Endodermal cell (in vitro differentiated cells): Measurements from ENCODE around the gene LCN6. TPM values are rescaled to one million over a fixed set of nuclear protein-coding genes. Genes with fewer than 3 reads are reported as not detected.

Experiments
- DNase-seq: peaks from one replicate; pipeline ENCODE4 v3.0.0-alpha.2; 2017
- H3K27ac ChIP-seq: 2 replicates; pipeline ENCODE4 v1.5.1; 2013; ENCODE audit warnings: mild to moderate bottlenecking, low read depth, low read length, moderate library complexity
- H3K27me3 ChIP-seq: 2 replicates; pipeline ENCODE4 v1.6.1; 2013; ENCODE audit warnings: mild to moderate bottlenecking, low read length, moderate library complexity; ENCODE audit not compliant: insufficient read depth, control insufficient read depth, poor library complexity, severe bottlenecking
- H3K36me3 ChIP-seq: 2 replicates; pipeline ENCODE4 v1.7.0; 2013; ENCODE audit warnings: mild to moderate bottlenecking, low read length, moderate library complexity; ENCODE audit not compliant: control insufficient read depth, insufficient read depth
- H3K4me1 ChIP-seq: one replicate; pipeline ENCODE4 v1.7.0; 2013; ENCODE audit warnings: low read length; ENCODE audit not compliant: control insufficient read depth, insufficient read depth
- H3K4me3 ChIP-seq: 2 replicates; pipeline ENCODE4 v1.5.1; 2013; ENCODE audit warnings: mild to moderate bottlenecking, low read length, moderate library complexity
- H3K9ac ChIP-seq: 2 replicates; pipeline ENCODE4 v1.6.1; 2013; ENCODE audit warnings: mild to moderate bottlenecking, low read length, moderate library complexity; ENCODE audit not compliant: poor library complexity, severe bottlenecking; ENCODE audit errors: extremely low read depth
- H3K9me3 ChIP-seq: 2 replicates; pipeline ENCODE4 v1.6.1; 2013; ENCODE audit warnings: mild to moderate bottlenecking, low read length, moderate library complexity; ENCODE audit not compliant: control insufficient read depth
- H3K27ac Mint-ChIP-seq: 2 replicates; pipeline ENCODE4 v1.8.0; 2020; ENCODE audit warnings: mixed read lengths
- H3K27me3 Mint-ChIP-seq: 2 replicates; pipeline ENCODE4 v1.8.0; 2021; ENCODE audit warnings: mild to moderate bottlenecking, mixed read lengths; ENCODE audit not compliant: insufficient read depth
- H3K36me3 Mint-ChIP-seq: 2 replicates; pipeline ENCODE4 v1.8.0; 2020; ENCODE audit warnings: low read depth, mixed read lengths
- H3K4me1 Mint-ChIP-seq: 2 replicates; pipeline ENCODE4 v1.8.0; 2020; ENCODE audit warnings: mixed read lengths
- H3K4me3 Mint-ChIP-seq: 2 replicates; pipeline ENCODE4 v1.8.0; 2020; ENCODE audit warnings: mild to moderate bottlenecking, moderate library complexity, mixed read lengths
- H3K9me3 Mint-ChIP-seq: 2 replicates; pipeline ENCODE4 v1.8.0; 2020; ENCODE audit warnings: mild to moderate bottlenecking, mixed read lengths
- WGBS, 2 experiments: methylation state at CpG; one replicate each; pipeline versions ENCODE4 v1.1.5 to v1.1.7; 2013; ENCODE audit warnings: missing lambda C conversion rate in 2 of 2, mixed read lengths in 1 of 2; ENCODE audit not compliant: insufficient coverage in 1 of 2, insufficient read length in 1 of 2; 5-methylcytosine and 5-hydroxymethylcytosine counted together
- total RNA-seq, 2 donors: library from RNA; stranded (reverse); fragmentation: NEBNext Ultra II Directional in 1 of 2; extraction: Animal tissue kit (Norgen Biotek cat#: 25700) in 1 of 2; gene quantifications; 2 replicates in 1 of 2; 3 replicates in 1 of 2; pipeline ENCODE4 v1.2.1, GENCODE V29; 2021
- TF ChIP-seq, protein P1 (sequence below): fragments of 200-600 bp; sonication (generic); conservative IDR thresholded peaks from 2 replicates; pipeline ENCODE4 v1.5.0; 2021; ENCODE audit warnings: antibody characterized with exemption, mild to moderate bottlenecking

The LCN6 gene
- total RNA-seq, 2 donors from 2014 or later: not detected

DNA sequence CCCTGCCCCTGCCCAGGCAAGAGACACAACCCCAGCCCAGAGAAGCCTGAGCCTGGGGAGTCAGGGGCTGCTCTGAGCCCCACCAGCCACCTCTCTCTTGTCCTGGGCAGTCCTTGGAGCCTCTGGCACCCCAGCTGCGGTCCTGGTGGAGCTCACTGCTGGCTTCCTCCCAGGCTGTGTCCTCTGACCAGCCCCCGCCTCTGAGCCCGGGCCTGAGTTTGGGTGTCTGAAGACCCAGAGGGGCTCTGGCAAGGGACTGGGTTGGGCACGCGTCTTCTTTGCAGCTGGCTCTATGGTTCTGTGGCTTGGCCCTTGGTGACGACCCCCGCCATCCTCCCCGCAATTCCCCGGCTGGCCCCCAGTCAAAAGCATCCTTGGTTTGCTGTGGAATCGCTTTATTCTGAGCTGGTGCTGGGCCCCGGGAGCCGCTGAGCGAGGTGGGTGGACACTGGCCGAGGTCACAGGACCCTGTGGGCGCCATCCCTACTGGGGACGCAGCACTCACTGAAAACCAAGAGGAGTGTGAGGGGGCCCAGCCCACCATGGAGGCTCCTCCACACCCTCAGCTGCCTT is 4.6 kb downstream of the LCN6 start:
- Histone ChIP-seq H3K9me3 (no peaks in the 10 kb centered on the region), H3K4me3 (no peak overlapping the region), H3K36me3 (no peaks in the 10 kb centered on the region), H3K4me1 (no peaks in the 10 kb centered on the region), H3K9ac (no peak overlapping the region), H3K27ac (no peak overlapping the region), H3K27me3 (no peaks in the 10 kb centered on the region)
- no peaks in the 10 kb centered on the region for H3K36me3 Mint-ChIP-seq
- H3K27me3 Mint-ChIP-seq: peaks cover 2% of the 10 kb centered on the region
- H3K27ac Mint-ChIP-seq: no peak overlapping the region
- H3K4me3 Mint-ChIP-seq: no peak overlapping the region
- peaks cover under 1% of the 10 kb centered on the region for H3K9me3 Mint-ChIP-seq
- WGBS, 2 experiments: 90 to 93% methylated on average over 10 to 16 of the region's 16 CpGs
- TF ChIP-seq, protein P1, sequence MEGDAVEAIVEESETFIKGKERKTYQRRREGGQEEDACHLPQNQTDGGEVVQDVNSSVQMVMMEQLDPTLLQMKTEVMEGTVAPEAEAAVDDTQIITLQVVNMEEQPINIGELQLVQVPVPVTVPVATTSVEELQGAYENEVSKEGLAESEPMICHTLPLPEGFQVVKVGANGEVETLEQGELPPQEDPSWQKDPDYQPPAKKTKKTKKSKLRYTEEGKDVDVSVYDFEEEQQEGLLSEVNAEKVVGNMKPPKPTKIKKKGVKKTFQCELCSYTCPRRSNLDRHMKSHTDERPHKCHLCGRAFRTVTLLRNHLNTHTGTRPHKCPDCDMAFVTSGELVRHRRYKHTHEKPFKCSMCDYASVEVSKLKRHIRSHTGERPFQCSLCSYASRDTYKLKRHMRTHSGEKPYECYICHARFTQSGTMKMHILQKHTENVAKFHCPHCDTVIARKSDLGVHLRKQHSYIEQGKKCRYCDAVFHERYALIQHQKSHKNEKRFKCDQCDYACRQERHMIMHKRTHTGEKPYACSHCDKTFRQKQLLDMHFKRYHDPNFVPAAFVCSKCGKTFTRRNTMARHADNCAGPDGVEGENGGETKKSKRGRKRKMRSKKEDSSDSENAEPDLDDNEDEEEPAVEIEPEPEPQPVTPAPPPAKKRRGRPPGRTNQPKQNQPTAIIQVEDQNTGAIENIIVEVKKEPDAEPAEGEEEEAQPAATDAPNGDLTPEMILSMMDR: no peak
- DNase-seq: no peak
- no peaks in the 10 kb centered on the region for H3K4me1 Mint-ChIP-seq

DNA sequence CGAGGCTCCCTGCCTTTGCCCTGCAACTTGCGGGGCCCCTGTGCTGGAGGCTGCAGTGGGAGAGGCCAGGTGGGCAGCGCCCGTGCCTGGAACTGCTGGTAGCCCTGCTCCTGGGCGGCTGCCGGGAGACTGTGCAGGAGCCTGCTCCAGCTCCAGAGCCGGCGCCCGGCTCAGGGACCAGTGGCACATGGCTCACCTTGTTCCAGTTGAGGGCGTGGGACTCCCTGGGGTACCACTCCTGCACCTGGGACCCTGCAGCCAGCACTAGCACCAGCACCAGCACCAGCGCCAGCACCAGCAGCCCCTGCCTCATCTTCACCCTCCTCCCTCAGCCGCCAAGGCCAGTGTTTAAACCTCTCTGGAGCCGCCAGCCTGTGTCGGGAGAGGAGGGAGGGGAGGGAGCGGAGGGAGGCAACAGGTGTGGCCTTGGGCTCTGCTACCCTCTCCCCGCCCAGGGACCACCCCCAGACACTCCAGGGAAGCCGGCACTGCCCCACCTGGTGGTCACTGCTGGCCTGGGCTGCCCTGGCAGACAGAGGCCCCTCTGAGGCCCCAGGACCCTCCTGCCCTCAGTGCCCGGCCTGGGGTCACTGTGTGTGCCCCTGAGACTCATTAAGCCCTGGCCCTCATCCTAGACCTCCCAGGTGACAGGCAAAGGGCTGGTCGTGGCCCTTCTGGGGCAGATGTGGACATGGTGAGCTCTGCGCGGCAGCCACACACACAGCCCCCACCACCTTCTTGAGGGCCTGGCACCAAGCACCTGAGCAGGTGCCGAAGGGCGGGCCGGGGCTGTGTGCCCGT is 5.5 kb downstream of the LCN6 start, which contains the start of gene LCN10:
LCN10 (minus strand) TSS at position 350 of the 801 bp plus-strand sequence; CDS start at position 313, 37 bp downstream.
- Mint-ChIP-seq H3K27me3 (peaks cover 7% of the 10 kb centered on the region), H3K4me3 (no peak within 1 kb of the TSS), H3K4me1 (no peaks in the 10 kb centered on the region), H3K36me3 (no peaks in the 10 kb centered on the region), H3K27ac (no peak within 1 kb of the TSS), H3K9me3 (peaks cover 3% of the 10 kb centered on the region)
- TF ChIP-seq, protein P1: peak; percentile 87
- H3K4me3 ChIP-seq: no peak within 1 kb of the TSS
- H3K27me3 ChIP-seq: no peaks in the 10 kb centered on the region
- 75 to 81% methylated on average over 12 to 22 of the region's 25 CpGs for whole genome bisulfite sequencing, 2 experiments
- no peaks in the 10 kb centered on the region for H3K4me1 ChIP-seq
- no peak within 1 kb of the TSS for H3K27ac ChIP-seq
- no peaks in the 10 kb centered on the region for H3K36me3 ChIP-seq
- H3K9me3 ChIP-seq: no peaks in the 10 kb centered on the region
- peak; percentile 91 for DNase-seq
- no peak within 1 kb of the TSS for H3K9ac ChIP-seq

DNA sequence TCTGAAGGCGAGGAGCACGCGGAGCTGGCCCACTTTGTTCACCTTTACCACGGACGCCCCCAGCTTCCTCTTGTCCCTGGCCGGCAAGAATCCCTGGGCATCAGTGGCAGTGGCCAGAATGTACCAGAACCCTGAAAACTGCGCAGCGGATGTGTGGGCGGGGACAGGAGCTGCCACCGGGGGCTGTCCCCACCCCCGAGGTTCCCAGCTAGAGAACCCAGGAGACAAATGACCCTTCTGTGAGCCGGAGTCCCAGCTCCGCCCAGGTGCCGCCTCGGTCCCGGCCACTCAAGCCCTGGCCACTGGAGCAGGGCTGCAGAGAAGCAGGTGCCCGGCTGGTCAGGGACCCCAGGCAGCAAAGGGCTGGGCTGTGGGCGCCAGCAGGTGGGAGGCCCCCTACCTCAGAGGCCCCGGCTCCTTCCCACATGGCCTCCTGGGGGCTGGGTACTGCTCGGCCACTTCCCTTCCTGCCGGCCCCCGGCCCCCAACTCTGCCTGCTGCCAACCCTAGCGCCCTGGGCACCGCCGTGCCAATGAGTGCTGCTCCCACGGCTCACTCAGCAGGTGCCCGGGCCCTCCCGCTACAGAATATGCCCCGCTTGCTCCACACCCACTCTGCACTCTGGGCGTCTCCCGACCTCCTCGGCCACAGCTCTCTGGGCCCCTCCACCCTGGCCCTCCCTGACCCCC is 6.3 kb downstream of the LCN6 start:
- Histone ChIP-seq H3K4me3 (no peak overlapping the region), H3K27me3 (no peaks in the 10 kb centered on the region), H3K27ac (no peak overlapping the region), H3K9ac (no peak overlapping the region), H3K9me3 (no peaks in the 10 kb centered on the region), H3K4me1 (no peaks in the 10 kb centered on the region), H3K36me3 (no peaks in the 10 kb centered on the region)
- DNase-seq: peak; percentile 48
- Mint-ChIP-seq H3K9me3 (peaks cover 3% of the 10 kb centered on the region), H3K36me3 (no peaks in the 10 kb centered on the region), H3K4me3 (no peak overlapping the region), H3K27ac (no peak overlapping the region), H3K27me3 (peaks cover 7% of the 10 kb centered on the region), H3K4me1 (no peaks in the 10 kb centered on the region)
- TF ChIP-seq, protein P1: no peak
- 84 to 90% methylated on average over 21 to 32 of the region's 32 CpGs for WGBS, 2 experiments
